ENCODE measurements around the gene TAS1R3. TPM values are rescaled to one million over a fixed set of nuclear protein-coding genes. Genes with fewer than 3 reads are reported as not detected.

TAS1R3 gene
- total RNA-seq, 1 donor from 2014 or later, result 0.65 TPM

DNA sequence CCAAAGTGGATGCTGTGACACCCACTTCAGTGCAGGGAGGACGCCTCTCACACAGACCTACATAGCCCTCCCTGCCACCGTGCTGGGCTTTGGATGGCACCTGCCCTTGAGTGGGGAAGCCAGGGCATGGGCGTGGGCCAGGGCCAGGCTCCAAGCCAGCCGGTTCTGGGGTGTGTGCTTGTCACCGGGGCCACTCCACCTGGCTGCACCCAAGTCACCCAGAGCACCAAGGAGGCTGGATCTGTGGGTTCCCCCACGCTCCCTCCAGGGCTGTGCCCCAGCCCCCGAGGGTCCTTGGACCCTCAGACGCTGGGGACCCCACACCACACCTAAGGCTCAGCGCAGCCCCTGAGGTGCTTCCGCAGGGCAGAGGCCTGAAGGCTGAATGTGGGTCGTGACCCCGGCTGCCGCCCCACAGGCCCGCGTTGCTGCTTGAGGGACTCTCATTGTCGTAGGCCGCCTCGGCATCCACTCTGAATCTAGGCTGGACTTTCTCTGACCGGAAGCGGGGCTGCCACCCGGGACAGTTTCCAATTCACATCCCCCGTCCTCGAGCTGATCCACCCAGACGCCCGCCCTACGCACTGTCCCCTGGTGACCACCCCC lies 25.8 kb downstream of the TAS1R3 start:
- peak overlapping the region; percentile 60 for H3K4me3 ChIP-seq
- peaks cover 59% of the 10 kb centered on the region for H3K27me3 ChIP-seq (ENCODE audit: low read depth)
- H3K9me3 ChIP-seq, result no peaks in the 10 kb centered on the region
- TF ChIP-seq, protein P1, sequence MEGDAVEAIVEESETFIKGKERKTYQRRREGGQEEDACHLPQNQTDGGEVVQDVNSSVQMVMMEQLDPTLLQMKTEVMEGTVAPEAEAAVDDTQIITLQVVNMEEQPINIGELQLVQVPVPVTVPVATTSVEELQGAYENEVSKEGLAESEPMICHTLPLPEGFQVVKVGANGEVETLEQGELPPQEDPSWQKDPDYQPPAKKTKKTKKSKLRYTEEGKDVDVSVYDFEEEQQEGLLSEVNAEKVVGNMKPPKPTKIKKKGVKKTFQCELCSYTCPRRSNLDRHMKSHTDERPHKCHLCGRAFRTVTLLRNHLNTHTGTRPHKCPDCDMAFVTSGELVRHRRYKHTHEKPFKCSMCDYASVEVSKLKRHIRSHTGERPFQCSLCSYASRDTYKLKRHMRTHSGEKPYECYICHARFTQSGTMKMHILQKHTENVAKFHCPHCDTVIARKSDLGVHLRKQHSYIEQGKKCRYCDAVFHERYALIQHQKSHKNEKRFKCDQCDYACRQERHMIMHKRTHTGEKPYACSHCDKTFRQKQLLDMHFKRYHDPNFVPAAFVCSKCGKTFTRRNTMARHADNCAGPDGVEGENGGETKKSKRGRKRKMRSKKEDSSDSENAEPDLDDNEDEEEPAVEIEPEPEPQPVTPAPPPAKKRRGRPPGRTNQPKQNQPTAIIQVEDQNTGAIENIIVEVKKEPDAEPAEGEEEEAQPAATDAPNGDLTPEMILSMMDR (IDR thresholded peaks at IDR 0.05), result no peak
- peak overlapping the region; percentile 46 for H3K27ac ChIP-seq
- DNase-seq (no peak), ATAC-seq (peak; percentile 3 to 37)
- peaks cover 8% of the 10 kb centered on the region for H3K36me3 ChIP-seq
- H3K4me1 ChIP-seq, result peaks cover 56% of the 10 kb centered on the region
- intact Hi-C loops (cut with DNase I), result no loop called here

DNA sequence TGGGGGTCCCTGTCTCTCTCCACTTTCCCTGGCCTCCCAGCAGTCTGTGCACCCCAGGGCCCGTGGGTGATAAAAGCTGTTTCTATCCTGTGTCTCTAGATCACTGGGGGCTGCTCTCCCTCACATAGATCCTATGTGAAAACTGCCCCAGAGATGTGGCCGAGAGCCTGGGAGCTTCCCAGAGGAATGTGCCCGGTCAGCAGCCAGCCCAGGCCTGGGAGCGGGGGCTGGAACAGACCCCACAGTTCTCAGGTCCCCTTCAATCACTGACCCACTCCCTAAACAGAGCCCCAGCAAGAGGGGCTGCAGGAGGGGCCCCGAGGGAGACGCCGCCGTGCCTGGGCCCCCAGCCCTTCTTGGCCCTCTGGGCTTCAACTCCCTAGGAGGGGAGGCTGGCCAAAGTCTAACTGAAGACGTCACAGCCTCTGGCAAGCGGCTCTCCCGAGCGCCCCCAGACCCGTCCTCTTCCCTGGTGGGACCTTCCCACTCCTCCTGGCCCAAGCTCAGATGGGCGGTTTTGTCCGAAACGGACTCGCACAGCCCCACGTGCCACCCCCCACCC lies 26.9 kb downstream of the TAS1R3 start:
- Histone ChIP-seq H3K4me1 (peaks cover 45% of the 10 kb centered on the region), H3K36me3 (peaks cover 8% of the 10 kb centered on the region), H3K27ac (peak overlapping the region; percentile 83), H3K27me3 (ENCODE audit: low read depth) (peaks cover 54% of the 10 kb centered on the region), H3K9me3 (no peaks in the 10 kb centered on the region), H3K4me3 (peak overlapping the region; percentile 60)
- TF ChIP-seq, protein P1 (IDR thresholded peaks at IDR 0.05), result no peak
- ATAC-seq (peak in 1 of 2 donors; percentile 3), DNase-seq (no peak)
- intact Hi-C loops (cut with DNase I), result no loop called here

DNA sequence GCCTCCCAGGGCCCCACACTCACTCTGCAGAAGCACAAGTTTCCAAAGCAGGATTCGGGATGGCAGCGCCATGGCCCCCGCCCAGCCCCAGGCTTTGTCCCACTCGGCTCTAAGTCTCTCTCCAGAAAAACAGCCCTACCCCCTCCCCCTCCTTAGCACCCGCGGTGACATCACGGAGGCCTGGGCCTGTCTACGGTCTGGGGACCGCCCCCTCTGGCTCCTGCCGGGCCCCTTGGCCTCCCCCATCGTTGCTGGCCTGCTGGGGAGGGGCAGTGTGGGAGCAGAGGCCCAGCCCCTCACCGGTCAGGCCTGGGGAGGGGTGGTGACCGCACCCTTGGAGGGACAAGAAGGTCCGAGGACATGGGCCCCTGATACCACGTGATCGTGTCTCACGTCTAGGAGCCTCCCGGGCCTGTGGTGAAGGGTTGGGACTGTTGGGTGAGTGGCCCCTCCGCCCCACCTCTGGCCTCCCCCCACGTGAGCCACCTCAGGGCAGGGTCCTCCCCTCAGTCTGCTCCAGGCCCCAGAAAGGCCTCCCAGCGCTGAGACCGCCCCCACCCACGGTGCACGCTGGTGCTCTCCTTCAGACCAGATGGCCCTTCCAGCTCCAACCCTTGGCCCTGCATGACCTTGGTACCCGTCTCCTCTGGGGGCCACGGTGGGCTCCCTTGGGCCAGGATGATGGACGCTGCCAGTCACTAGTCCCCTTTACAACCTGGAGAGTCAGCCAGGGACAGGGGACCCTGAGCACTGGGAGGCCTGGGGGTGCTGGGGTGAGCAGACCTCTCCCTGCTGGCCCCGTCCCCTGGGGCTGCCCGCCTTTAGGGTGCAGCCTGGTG lies 27.6 kb downstream of the TAS1R3 start, which contains the start of gene MXRA8:
Gene MXRA8, minus strand, starts transcription at position 123 of the 839 bp plus-strand sequence. Its CDS starts 51 bp downstream, at position 72.
- Histone ChIP-seq H3K9me3 (no peaks in the 10 kb centered on the region), H3K27me3 (ENCODE audit: low read depth) (peaks cover 47% of the 10 kb centered on the region), H3K36me3 (peaks cover 8% of the 10 kb centered on the region), H3K27ac (peak within 1 kb of the TSS; percentile 83), H3K4me1 (peaks cover 39% of the 10 kb centered on the region), H3K4me3 (peak within 1 kb of the TSS; percentile 60)
- ATAC-seq (peak; percentile 53 to 61), DNase-seq (no peak)
- TF ChIP-seq, protein P1 (IDR thresholded peaks at IDR 0.05), result no peak
- intact Hi-C loops (cut with DNase I), result no loop called here

DNA sequence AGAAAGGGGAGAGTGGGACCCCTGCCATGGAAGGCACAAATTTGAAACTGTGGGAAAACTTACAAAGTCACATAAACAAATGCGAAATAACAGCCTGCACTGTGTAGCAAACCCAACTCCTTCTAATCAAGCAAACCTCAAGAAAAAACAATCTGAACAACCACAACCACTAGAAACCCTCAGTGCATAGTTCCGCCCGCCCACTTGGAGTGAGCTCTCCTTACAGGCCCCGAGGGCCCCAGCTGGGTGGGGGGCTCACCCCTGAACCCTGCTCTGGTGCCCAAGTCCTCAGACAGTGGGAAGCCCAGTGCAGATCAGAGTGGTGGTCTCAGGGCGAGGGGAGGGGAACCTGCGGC lies 28.2 kb downstream of the TAS1R3 start:
- TF ChIP-seq, protein P1 (IDR thresholded peaks at IDR 0.05), result no peak
- intact Hi-C loops (cut with DNase I), result no loop called here
- Histone ChIP-seq H3K9me3 (no peaks in the 10 kb centered on the region), H3K27me3 (ENCODE audit: low read depth) (peaks cover 41% of the 10 kb centered on the region), H3K4me1 (peaks cover 33% of the 10 kb centered on the region), H3K4me3 (peak overlapping the region; percentile 60), H3K27ac (peak overlapping the region; percentile 83), H3K36me3 (peaks cover 5% of the 10 kb centered on the region)
- ATAC-seq (no peak), DNase-seq (no peak)

DNA sequence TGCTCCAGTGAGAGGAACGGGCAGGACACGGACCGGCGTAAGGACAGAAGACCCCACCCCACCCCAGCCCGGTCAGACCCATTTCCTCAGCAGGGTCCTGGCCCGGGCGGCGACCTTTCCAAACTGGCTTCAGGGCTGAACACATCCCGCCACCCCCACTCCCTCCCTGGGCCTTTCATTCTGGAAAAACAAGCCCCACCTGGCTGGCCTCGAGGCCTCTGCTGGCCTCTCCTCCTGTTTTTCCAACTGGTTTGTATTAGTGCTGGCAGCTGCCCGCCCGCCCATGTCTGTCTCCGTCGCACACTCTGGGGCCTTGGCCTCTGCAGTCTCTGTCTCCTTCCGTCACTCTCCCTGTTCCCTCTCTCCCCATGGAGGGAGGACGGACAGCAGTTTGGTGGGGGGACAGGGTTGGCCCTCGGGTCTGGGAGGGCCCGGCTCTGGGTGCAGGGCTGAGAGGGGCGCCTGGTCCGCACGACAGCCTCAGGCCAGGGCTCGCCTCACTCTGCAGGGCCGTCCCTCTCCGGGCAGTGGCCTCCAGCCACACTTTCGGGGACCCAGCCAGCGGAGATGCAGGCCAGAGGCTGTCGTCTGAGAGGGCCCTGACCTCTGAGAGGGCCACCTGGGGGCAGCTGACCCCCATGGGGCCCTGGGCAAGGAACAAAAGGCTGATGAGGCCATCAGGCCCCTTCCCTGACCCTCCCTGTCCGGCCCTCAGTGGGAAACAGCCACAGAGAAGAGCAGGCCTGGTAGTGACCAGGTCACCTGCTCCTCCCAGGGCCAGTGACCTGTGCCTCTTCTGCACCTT lies 28.8 kb downstream of the TAS1R3 start:
- no peaks in the 10 kb centered on the region for H3K36me3 ChIP-seq
- TF ChIP-seq, protein P1 (IDR thresholded peaks at IDR 0.05), result no peak
- DNase-seq, result no peak
- H3K4me1 ChIP-seq, result peaks cover 27% of the 10 kb centered on the region
- H3K27me3 ChIP-seq (ENCODE audit: low read depth), result peaks cover 35% of the 10 kb centered on the region
- ATAC-seq, result no peak
- H3K9me3 ChIP-seq, result no peaks in the 10 kb centered on the region
- intact Hi-C loops (cut with DNase I), result no loop called here
- H3K27ac ChIP-seq, result peak overlapping the region; percentile 83
- H3K4me3 ChIP-seq, result no peak overlapping the region
